ENCODE results near the gene NTNG2. TPM values are rescaled to one million over a fixed set of nuclear protein-coding genes. Genes with fewer than 3 reads are reported as not detected.

NTNG2 gene
- polyA plus RNA-seq, 1 donor from 2014 or later = 0.43 TPM

DNA sequence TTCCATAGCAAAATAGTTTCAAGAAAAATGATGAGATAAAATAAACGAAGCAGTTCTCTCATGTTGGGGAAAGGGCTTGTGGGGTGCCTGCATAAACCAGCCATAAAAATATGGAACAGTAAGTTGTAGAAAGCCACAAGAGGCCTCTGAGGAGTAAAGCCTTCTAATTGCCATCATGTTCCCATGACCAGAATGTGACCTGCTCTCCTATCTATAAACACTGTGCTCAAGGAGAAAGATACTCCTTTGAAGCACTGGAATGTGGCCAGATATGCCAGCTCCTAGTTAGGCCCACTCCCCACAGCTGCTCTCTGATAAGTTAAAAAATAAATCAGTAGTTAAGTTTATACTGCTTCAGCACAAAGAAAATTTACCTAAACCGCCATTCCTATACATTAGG, 127.1 kb downstream of the NTNG2 start:
- Histone ChIP-seq H3F3A (ENCODE audit: insufficient read depth, low read length, poor library complexity, severe bottlenecking) (no peaks in the 10 kb centered on the region), H3K36me3 (ENCODE audit: insufficient read depth, low read length) (no peaks in the 10 kb centered on the region), H3K27ac (ENCODE audit: low read length) (no peak overlapping the region), H3K79me2 (replicated peaks; ENCODE audit: insufficient read depth, low read length) (no peaks in the 10 kb centered on the region), H2AFZ (ENCODE audit: low read depth, low read length) (no peak overlapping the region), H4K20me1 (ENCODE audit: insufficient read depth) (no peaks in the 10 kb centered on the region), H3K27me3 (ENCODE audit: insufficient read depth, low read depth, low read length) (no peaks in the 10 kb centered on the region), H3K9me3 (ENCODE audit: low read length) (no peaks in the 10 kb centered on the region), H3K9me2 (ENCODE audit: insufficient read depth, low read length) (no peaks in the 10 kb centered on the region), H3K9ac (ENCODE audit: low read length) (no peak overlapping the region), H3K4me2 (ENCODE audit: low read length) (no peak overlapping the region), H3K4me3 (ENCODE audit: low read length) (no peak overlapping the region)
- TF ChIP-seq SMC3 (conservative IDR thresholded peaks at IDR 0.05; ENCODE audit: poor library complexity) (no peak), TAF1 (IDR thresholded peaks at IDR 0.05; ENCODE audit: low read depth) (no peak), EP300 (conservative IDR thresholded peaks at IDR 0.05; ENCODE audit: poor library complexity, severe bottlenecking) (no peak), EZH2 (IDR thresholded peaks at IDR 0.05; ENCODE audit: borderline replicate concordance, insufficient read depth, low read length, poor library complexity, severe bottlenecking) (no peak), POLR2AphosphoS5 (IDR thresholded peaks at IDR 0.05) (no peak), RAD21 (conservative IDR thresholded peaks at IDR 0.05) (no peak), MXI1 (conservative IDR thresholded peaks at IDR 0.05; ENCODE audit: poor library complexity, severe bottlenecking) (no peak)
- TF ChIP-seq, protein P1, sequence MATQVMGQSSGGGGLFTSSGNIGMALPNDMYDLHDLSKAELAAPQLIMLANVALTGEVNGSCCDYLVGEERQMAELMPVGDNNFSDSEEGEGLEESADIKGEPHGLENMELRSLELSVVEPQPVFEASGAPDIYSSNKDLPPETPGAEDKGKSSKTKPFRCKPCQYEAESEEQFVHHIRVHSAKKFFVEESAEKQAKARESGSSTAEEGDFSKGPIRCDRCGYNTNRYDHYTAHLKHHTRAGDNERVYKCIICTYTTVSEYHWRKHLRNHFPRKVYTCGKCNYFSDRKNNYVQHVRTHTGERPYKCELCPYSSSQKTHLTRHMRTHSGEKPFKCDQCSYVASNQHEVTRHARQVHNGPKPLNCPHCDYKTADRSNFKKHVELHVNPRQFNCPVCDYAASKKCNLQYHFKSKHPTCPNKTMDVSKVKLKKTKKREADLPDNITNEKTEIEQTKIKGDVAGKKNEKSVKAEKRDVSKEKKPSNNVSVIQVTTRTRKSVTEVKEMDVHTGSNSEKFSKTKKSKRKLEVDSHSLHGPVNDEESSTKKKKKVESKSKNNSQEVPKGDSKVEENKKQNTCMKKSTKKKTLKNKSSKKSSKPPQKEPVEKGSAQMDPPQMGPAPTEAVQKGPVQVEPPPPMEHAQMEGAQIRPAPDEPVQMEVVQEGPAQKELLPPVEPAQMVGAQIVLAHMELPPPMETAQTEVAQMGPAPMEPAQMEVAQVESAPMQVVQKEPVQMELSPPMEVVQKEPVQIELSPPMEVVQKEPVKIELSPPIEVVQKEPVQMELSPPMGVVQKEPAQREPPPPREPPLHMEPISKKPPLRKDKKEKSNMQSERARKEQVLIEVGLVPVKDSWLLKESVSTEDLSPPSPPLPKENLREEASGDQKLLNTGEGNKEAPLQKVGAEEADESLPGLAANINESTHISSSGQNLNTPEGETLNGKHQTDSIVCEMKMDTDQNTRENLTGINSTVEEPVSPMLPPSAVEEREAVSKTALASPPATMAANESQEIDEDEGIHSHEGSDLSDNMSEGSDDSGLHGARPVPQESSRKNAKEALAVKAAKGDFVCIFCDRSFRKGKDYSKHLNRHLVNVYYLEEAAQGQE (IDR thresholded peaks at IDR 0.05; ENCODE audit: borderline replicate concordance) = no peak
- TF ChIP-seq, protein P2, sequence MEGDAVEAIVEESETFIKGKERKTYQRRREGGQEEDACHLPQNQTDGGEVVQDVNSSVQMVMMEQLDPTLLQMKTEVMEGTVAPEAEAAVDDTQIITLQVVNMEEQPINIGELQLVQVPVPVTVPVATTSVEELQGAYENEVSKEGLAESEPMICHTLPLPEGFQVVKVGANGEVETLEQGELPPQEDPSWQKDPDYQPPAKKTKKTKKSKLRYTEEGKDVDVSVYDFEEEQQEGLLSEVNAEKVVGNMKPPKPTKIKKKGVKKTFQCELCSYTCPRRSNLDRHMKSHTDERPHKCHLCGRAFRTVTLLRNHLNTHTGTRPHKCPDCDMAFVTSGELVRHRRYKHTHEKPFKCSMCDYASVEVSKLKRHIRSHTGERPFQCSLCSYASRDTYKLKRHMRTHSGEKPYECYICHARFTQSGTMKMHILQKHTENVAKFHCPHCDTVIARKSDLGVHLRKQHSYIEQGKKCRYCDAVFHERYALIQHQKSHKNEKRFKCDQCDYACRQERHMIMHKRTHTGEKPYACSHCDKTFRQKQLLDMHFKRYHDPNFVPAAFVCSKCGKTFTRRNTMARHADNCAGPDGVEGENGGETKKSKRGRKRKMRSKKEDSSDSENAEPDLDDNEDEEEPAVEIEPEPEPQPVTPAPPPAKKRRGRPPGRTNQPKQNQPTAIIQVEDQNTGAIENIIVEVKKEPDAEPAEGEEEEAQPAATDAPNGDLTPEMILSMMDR (IDR thresholded peaks at IDR 0.05; ENCODE audit: poor library complexity, severe bottlenecking) = no peak

- H3K4me3 ChIP-seq (ENCODE audit: low read length) = no peak overlapping the region
- H4K20me1 ChIP-seq (ENCODE audit: insufficient read depth) = no peaks in the 10 kb centered on the region
- H3K27me3 ChIP-seq (ENCODE audit: insufficient read depth, low read depth, low read length) = no peaks in the 10 kb centered on the region
- H3K36me3 ChIP-seq (ENCODE audit: insufficient read depth, low read length) = peaks cover 6% of the 10 kb centered on the region
- H3K9me3 ChIP-seq (ENCODE audit: low read length) = no peaks in the 10 kb centered on the region
- H3F3A ChIP-seq (ENCODE audit: insufficient read depth, low read length, poor library complexity, severe bottlenecking) = no peaks in the 10 kb centered on the region
- H3K4me2 ChIP-seq (ENCODE audit: low read length) = no peak overlapping the region
- no peaks in the 10 kb centered on the region for H3K79me2 ChIP-seq (replicated peaks; ENCODE audit: insufficient read depth, low read length)
- no peak overlapping the region for H3K27ac ChIP-seq (ENCODE audit: low read length)
- no peak for TF ChIP-seq MXI1 (conservative IDR thresholded peaks at IDR 0.05; ENCODE audit: poor library complexity, severe bottlenecking)
- TF ChIP-seq, protein P1 (IDR thresholded peaks at IDR 0.05; ENCODE audit: borderline replicate concordance) = no peak
- TF ChIP-seq POLR2AphosphoS5 (IDR thresholded peaks at IDR 0.05) = no peak
- no peak for TF ChIP-seq EP300 (conservative IDR thresholded peaks at IDR 0.05; ENCODE audit: poor library complexity, severe bottlenecking)
- no peak for TF ChIP-seq RAD21 (conservative IDR thresholded peaks at IDR 0.05)
- TF ChIP-seq SMC3 (conservative IDR thresholded peaks at IDR 0.05; ENCODE audit: poor library complexity) = no peak
- no peak for TF ChIP-seq EZH2 (IDR thresholded peaks at IDR 0.05; ENCODE audit: borderline replicate concordance, insufficient read depth, low read length, poor library complexity, severe bottlenecking)
- no peak for TF ChIP-seq TAF1 (IDR thresholded peaks at IDR 0.05; ENCODE audit: low read depth)
- TF ChIP-seq, protein P2 (IDR thresholded peaks at IDR 0.05; ENCODE audit: poor library complexity, severe bottlenecking) = no peak
- no peak overlapping the region for H3K9ac ChIP-seq (ENCODE audit: low read length)
- H2AFZ ChIP-seq (ENCODE audit: low read depth, low read length) = no peak overlapping the region
- H3K9me2 ChIP-seq (ENCODE audit: insufficient read depth, low read length) = no peaks in the 10 kb centered on the region
These were observed 131.4 kb downstream of the NTNG2 start for GRCh38 chr9:132293145-132293721.

Data from neural cell (in vitro differentiated cells).